Adipose tissue (tissue), 3 donors: Measurements from ENCODE around the gene MTR. TPM values are rescaled to one million over a fixed set of nuclear protein-coding genes. Genes with fewer than 3 reads are reported as not detected.

Experiments
- H3K27ac ChIP-seq: one replicate; pipeline ENCODE4 v1.5.1; 2013; ENCODE audit warnings: low read depth, low read length
- WGBS, 3 donors: extraction: QIAGEN DNeasy Blood & Tissue Kit; methylation state at CpG; one replicate each; pipeline ENCODE4 v1.1.7; 2013; 5-methylcytosine and 5-hydroxymethylcytosine counted together
- polyA plus RNA-seq, 3 donors: library from polyadenylated mRNA; stranded (reverse); fragments of 200-250 nt; gene quantifications; one replicate each; pipeline ENCODE4 v1.2.3, GENCODE V29; 2013
- donor health status: healthy with polysubstance abuse.
- donor health status: Bipolar disorder and iron deficiency.
- donor health status: healthy.

Gene MTR
- polyA plus RNA-seq, 3 donors: 4.5 to 16.5 (median 5.9) TPM

DNA sequence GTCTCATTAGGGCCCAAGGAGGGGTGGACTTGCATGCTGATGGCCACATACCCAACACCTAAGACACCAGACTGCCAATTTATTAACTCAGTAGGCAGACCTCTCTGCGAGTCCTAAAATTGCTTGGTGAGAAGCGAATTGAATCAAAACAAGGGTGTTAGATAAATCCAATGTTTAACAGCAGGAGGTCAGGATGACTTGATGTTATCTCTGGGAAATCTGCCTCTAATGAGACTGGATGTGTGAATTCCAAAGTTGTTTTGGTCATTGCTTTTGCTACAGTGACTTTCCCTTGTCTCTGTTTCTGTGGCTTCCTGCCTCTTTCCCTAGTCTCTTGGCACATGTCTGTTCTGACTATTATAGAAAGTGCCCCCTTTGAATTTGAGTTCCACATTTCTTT, 20.8 kb downstream of the MTR start:
- WGBS, 3 donors: 90 to 93% (median 91%) methylated on average over 2 of the region's 2 CpGs
- H3K27ac ChIP-seq: no peak overlapping the region

GRCh38 chr1:236819856-236820255, 24.8 kb downstream of the MTR start:
- 91 to 95% (median 94%) methylated on average over 9 of the region's 9 CpGs for WGBS, 3 donors
- no peak overlapping the region for H3K27ac ChIP-seq

- WGBS, 3 donors: 67 to 85% (median 69%) methylated on average over 6 of the region's 6 CpGs
- H3K27ac ChIP-seq: no peak overlapping the region
These were observed 26.1 kb downstream of the MTR start for GRCh38 chr1:236821091-236821627.

DNA sequence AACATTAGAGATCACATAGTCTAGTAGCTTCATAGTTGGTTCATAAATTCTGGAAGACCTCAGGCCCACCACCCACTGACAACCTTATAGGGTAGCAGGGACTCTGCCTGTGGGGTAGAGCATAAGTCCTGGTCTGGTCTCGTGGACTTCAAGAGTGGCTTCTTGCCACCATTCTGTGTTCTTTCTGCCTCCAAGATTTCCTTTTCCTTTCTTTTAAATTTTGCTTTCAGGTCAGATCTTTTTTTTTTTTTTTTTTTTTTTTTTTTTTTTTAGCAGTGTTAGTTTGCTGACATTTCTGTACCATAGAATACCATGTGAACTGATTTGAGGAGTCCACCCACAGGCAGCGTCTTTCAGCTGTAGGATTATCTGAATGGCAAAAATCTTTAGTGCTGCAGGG, 28.5 kb downstream of the MTR start:
- 92 to 100% (median 96%) methylated on average over 2 of the region's 2 CpGs for WGBS, 3 donors

GRCh38 chr1:236829085-236829484, 34.0 kb downstream of the MTR start:
- WGBS, 3 donors: 93 to 94% (median 94%) methylated on average over 3 of the region's 3 CpGs
- no peak overlapping the region for H3K27ac ChIP-seq

More for the DNA sequence above, 28.5 kb downstream of the MTR start:
- no peak overlapping the region for H3K27ac ChIP-seq

DNA sequence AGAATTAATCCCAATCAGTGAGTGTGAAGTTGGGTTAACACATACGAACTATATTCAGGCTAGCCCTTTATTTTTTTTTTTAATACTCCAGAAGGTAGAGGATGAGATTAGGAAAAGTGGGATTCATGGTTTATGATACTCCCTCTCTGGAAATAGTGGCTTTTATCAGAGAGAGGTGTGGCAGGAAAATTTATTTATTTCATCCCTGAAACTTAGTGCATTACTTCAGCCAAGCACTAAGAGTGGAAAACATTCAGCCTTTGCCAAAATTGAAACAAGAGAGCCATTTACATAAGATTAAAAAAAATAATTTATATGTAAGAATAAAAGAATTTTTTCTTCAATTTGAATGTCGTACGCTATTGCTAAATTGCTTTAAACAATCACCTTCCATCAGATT, 35.0 kb downstream of the MTR start:
- H3K27ac ChIP-seq: no peak overlapping the region
- 45 to 81% (median 55%) methylated on average over 3 of the region's 3 CpGs for WGBS, 3 donors

DNA sequence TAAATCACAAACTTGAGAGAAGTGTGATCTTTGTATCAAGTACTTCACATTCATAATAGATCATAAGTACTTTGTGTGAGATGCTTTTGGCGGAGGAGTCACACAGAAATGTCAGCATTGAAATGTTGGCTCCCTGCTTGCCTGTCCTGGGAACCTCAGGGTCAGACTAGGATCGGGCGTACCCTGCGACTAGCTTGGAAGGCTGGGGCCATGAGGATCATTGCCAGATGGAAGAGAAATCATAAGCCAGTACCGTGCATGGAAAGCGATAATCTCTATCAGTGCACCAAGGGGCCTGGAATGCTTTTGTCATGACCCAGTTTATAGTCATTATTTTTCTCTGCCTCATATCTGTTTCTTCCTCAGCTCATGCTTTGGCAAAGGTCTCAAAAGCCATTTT, 35.5 kb downstream of the MTR start:
- no peak overlapping the region for H3K27ac ChIP-seq
- WGBS, 3 donors: 64 to 83% (median 69%) methylated on average over 6 of the region's 6 CpGs

DNA sequence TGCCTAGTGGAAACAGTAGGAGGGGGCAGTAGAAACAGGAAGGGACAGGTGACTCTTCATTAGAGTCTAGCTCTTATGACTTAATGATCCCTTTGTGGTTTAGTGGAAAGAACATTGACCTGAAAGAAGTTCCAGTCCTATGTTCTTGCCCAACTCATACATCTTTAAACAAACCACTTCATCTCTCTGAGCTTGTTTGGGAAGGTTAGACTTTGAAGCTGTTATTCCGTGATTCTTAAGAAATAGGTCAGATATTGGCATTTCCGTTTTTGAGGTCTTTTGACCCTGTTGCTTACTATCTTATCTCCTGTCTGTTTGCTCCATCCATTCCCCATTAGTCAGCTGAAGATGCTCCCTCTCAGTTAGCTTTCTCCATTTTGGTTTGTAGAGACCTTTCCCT, 38.5 kb downstream of the MTR start:
- no peak overlapping the region for H3K27ac ChIP-seq
- 87 to 93% (median 89%) methylated on average over 2 of the region's 2 CpGs for WGBS, 3 donors

GRCh38 chr1:236834876-236835275, 39.8 kb downstream of the MTR start:
- WGBS, 3 donors: 77 to 84% (median 79%) methylated on average over 4 of the region's 4 CpGs
- no peak overlapping the region for H3K27ac ChIP-seq

DNA sequence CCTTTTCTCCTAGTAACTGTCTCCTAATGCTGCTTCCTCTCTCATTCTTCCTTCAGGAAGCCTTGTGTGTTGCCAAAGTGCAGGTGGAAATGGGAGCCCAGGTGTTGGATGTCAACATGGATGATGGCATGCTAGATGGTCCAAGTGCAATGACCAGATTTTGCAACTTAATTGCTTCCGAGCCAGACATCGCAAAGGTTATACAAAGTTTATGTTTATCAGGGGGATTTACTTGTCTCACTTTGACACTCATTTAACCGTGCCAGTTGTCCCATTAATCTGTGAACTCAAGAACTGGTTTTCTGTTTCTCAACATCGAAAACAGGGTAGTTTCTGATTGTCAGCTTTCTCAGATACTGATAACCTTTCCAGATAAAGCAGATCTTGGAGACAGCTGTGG, 40.4 kb downstream of the MTR start:
- WGBS, 3 donors: 52 to 79% (median 75%) methylated on average over 4 of the region's 4 CpGs
- no peak overlapping the region for H3K27ac ChIP-seq

DNA sequence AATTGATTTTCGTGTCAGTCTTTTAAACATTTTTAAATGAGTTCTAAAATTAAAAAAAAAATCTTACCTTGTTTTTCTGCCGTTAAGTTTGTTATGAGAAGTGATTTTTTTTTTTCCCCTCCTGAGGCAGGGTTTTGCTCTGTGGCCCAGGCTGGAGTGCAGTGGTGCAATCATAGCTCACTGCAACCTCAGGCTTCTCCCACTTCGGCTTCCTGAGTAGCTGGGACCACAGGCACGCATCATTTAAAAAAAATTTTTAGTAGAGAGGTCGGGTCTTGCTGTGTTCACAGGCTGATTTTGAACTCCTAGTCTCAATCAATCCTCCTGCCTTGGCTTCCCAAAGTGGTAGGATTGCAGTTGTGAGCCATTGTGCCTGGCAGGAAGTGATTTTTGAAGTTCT, 41.1 kb downstream of the MTR start:
- 60 to 83% (median 68%) methylated on average over 5 of the region's 5 CpGs for whole genome bisulfite sequencing, 3 donors
- no peak overlapping the region for H3K27ac ChIP-seq

GRCh38 chr1:236837115-236837514, 42.0 kb downstream of the MTR start:
- H3K27ac ChIP-seq: no peak overlapping the region
- 87 to 93% (median 93%) methylated on average over 4 of the region's 4 CpGs for WGBS, 3 donors

DNA sequence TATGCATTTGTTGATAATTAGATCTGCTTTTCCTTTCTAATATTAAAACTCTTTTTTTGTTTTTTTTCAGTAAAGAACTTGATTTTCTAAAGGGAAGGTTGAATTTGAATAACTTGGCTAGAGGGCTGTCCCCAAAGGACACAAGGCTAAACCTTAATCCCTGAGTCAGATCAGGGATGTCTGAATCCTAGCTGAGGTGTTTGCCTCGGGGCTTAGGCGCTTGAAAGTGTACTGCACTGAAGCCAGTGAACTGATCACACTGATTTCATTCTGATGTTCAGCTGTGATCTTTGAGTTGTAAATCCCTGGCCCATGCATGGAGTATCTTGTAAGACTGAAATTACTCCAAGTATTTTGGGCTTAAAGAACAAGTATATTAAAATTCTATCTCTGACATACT, 42.8 kb downstream of the MTR start:
- WGBS, 3 donors: 47 to 100% (median 91%) methylated on average over 2 of the region's 2 CpGs
- H3K27ac ChIP-seq: no peak overlapping the region

DNA sequence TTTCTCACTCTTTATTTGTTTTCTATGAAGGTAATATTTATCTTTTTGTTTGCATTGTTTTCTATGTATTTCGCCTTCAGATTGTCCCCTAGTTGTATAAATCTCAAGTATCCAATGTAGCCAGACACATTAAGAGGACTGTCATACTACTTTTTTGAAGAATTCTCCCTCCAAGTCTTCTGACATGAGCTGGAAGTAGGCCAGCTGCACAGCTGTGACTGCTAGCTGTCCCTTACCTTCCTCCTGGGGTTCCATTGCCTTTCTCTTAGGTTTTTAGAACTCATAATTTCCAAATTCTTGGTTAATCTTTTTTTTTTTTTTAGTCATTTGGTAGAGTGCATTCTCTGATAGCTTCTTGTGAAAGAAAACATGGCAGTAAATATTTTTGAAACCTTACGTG, 46.2 kb downstream of the MTR start:
- no peak overlapping the region for H3K27ac ChIP-seq
- WGBS, 3 donors: 74 to 100% (median 97%) methylated on average over 2 of the region's 2 CpGs

DNA sequence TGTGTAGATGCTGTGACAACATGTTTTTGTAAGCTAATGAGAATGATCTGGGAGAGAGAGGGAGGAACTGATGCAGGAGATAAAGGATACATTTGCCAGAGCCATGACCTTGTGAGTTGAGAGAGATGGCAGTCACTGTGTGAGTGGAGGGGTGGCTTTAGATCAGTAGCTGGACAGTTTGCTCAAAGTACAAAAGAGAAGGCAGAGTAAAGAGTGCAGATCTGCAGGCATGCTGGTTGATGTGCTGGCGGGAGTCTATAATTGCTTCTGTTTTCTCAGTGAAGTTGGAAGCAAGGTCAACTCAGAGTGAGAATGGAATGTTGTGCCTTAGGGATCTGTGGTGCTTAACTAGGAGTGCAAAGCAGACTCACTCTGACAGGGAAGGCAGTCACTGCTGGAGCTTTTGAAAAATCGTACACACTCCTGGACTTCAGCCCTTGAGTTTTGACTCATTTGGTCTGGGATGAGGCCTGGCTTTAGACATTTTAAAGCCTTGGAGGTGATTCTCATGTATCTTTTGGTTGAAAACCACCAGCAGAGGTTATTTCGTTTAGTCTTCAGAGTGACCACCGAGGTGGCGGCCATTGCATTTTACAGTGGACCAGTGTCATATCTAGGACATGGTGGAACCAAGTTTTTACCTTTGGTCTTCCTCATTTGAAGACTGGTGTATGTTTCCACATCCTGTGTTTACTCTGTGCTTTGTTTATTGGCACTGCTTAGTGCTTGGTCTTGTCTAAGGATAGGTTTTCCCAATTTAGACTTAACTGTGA, 49.6 kb downstream of the MTR start:
- H3K27ac ChIP-seq: no peak overlapping the region
- 69 to 92% (median 85%) methylated on average over 5 of the region's 5 CpGs for WGBS, 3 donors

GRCh38 chr1:236845830-236846229, 50.7 kb downstream of the MTR start:
- WGBS, 3 donors: 37 to 86% (median 83%) methylated on average over 2 of the region's 2 CpGs

DNA sequence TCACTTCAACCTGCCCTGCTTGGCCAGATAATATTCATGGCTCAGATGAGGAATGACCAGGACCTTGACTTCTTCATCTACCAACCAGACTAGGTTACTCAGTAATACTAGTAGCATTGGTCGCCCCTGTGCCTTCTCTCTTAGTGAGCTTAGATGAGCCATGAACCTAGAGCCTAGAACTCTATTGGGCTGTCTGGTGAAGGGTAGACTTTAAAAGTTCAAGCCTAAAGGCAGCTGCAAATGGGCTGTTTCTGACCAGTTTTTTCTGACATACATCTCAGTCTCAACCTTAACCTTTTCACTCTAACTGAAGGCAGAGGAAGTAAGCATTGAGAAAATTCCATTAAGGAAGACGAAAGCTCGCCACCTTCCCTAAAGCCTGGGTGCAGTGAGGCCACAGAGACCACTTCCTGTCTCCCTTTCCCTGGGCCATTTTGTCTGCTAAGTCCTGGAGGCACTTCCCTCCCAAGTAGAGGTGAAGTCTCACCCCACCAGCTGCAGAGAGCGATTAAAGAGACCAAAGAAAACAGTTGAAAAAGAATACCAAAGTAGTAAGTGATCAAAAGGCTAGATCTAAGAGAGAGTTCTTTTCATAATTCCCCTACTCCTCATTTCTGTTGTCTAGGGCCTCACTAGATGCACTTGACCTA, 53.3 kb downstream of the MTR start:
- H3K27ac ChIP-seq: no peak overlapping the region
- 61 to 95% (median 75%) methylated on average over 4 of the region's 4 CpGs for WGBS, 3 donors

More at GRCh38 chr1:236845830-236846229, 50.7 kb downstream of the MTR start:
- no peak overlapping the region for H3K27ac ChIP-seq

- H3K27ac ChIP-seq: no peak overlapping the region
- 74 to 90% (median 75%) methylated on average over 8 of the region's 8 CpGs for WGBS, 3 donors
These were observed 55.2 kb downstream of the MTR start for GRCh38 chr1:236850077-236850979.

DNA sequence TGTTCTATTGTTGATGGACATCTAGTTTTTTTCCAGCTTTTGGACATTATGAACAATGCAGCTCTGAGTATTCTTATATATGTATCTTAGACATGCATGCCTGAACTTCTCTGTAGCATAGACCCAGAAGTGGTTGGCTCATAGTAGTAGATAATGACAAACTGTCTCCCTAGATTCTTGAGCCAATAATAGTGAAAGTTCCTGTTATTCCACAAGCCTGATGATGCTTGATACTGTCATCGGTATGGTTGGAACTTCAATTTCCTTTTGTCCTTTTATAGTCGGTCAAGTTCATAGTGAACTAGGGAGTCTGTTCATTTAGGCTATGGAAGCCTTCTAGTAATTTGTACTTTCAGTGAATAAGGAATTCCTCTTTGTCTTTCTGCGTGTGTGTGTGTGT, 56.8 kb downstream of the MTR start:
- WGBS, 3 donors: 85 to 94% (median 86%) methylated on average over 3 of the region's 3 CpGs
- no peak overlapping the region for H3K27ac ChIP-seq
